IPS DF 6.9 (cell line): ENCODE measurements around the gene RPS6KC1.

Source experiments
- DNase-seq: peaks from one replicate; pipeline ENCODE4 v3.0.0-alpha.2; 2013; ENCODE audit warnings: low read depth, low spot score
- H3K27ac ChIP-seq: one replicate; pipeline ENCODE4 v1.5.1; 2013; ENCODE audit warnings: low read length, control low read depth
- H3K27me3 ChIP-seq: 2 replicates; pipeline ENCODE4 v1.6.1; 2013; ENCODE audit warnings: mild to moderate bottlenecking, low read length; ENCODE audit not compliant: control insufficient read depth, insufficient read depth
- H3K36me3 ChIP-seq: 2 replicates; pipeline ENCODE4 v1.6.1; 2013; ENCODE audit warnings: low read length; ENCODE audit not compliant: control insufficient read depth, insufficient read depth
- H3K4me1 ChIP-seq: 2 replicates; pipeline ENCODE4 v1.6.1; 2013; ENCODE audit warnings: low read length; ENCODE audit not compliant: control insufficient read depth, insufficient read depth
- H3K4me3 ChIP-seq: 2 replicates; pipeline ENCODE4 v1.5.1; 2013; ENCODE audit warnings: mild to moderate bottlenecking, low read length
- H3K9me3 ChIP-seq: 2 replicates; pipeline ENCODE4 v1.6.1; 2013; ENCODE audit warnings: low read length, inconsistent platforms; ENCODE audit not compliant: control insufficient read depth, insufficient read depth
- WGBS: extraction: QIAGEN DNeasy Blood & Tissue Kit; methylation state at CpG from one replicate; pipeline ENCODE4 v1.1.7; 2013; ENCODE audit warnings: mixed read lengths, missing lambda C conversion rate; ENCODE audit not compliant: insufficient read length, insufficient coverage; 5-methylcytosine and 5-hydroxymethylcytosine counted together

The RPS6KC1 gene

DNA sequence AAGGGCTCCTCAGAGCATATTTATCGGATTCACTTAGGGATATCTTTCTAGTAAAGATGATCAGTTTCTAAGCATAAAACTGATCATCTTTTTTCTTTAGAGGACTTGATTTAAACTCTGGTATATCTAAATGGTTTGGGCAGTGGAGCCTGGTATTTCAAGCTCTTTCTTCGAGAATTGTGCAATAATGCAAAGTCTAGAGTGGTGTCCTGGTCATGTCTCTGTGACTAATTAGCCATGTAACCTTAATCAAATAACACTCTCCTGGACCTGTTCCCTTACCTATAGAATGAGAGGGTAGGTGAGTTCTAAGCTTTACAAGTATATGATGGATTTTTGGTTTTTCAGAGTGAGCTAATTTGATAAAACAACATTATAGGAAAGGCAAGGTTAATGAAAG is 225.2 kb downstream of the RPS6KC1 start:
- H3K27me3 ChIP-seq, result no peaks in the 10 kb centered on the region
- H3K36me3 ChIP-seq, result no peaks in the 10 kb centered on the region
- peaks cover under 1% of the 10 kb centered on the region; the same call in 1 of the 2 replicates for H3K4me1 ChIP-seq
- H3K27ac ChIP-seq, result no peak overlapping the region
- H3K4me3 ChIP-seq, result no peak overlapping the region
- DNase-seq, result no peak
- no peaks in the 10 kb centered on the region for H3K9me3 ChIP-seq
- no CpG with 5 or more reads among the region's 2 CpGs for WGBS

DNA sequence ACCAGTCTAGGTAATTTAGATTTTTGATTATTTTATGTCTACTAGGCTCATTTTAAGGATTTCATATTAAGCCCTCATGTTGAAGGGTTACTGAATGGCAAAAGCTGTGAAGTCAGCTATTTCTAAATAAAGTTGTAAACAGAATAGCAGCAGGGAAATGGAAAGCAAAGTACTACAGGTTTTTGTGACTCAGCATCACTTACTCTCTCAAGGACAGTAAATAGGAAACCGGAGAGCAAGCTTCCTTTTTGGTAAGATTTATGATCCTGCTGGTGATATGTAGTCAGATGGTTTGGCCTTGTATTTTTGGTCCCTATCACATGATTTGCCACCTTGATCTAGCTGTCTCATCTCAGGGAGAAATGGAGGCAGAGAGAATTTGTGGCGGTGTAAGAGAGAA is 226.0 kb downstream of the RPS6KC1 start:
- WGBS, result no CpG with 5 or more reads among the region's 2 CpGs
- no peaks in the 10 kb centered on the region for H3K36me3 ChIP-seq
- H3K27ac ChIP-seq, result no peak overlapping the region
- H3K4me1 ChIP-seq, result peaks cover 4% of the 10 kb centered on the region
- H3K9me3 ChIP-seq, result no peaks in the 10 kb centered on the region
- H3K4me3 ChIP-seq, result no peak overlapping the region
- H3K27me3 ChIP-seq, result no peaks in the 10 kb centered on the region
- DNase-seq, result no peak

DNA sequence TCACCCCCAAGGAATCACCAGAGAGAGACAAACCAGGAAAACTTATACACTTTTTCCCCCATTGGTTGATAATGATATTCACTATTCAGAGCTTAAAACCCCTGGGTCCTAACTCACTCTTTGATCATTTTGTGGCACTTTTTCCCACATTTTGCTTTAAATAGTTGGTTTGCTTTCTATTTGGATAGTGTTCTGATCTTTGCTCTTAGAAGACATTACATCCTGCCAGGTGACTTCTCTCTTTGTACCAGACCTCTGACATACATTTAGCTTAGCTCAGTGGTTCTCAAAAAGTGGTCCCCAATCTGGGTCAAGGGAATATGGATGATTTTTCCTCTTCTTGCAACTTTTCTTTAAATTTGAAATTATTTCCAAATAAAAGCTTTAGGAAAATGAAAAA is 228.4 kb downstream of the RPS6KC1 start:
- Histone ChIP-seq H3K36me3 (no peaks in the 10 kb centered on the region), H3K4me3 (no peak overlapping the region), H3K27ac (no peak overlapping the region), H3K4me1 (peaks cover 4% of the 10 kb centered on the region), H3K27me3 (no peaks in the 10 kb centered on the region), H3K9me3 (no peaks in the 10 kb centered on the region)
- no peak for DNase-seq

DNA sequence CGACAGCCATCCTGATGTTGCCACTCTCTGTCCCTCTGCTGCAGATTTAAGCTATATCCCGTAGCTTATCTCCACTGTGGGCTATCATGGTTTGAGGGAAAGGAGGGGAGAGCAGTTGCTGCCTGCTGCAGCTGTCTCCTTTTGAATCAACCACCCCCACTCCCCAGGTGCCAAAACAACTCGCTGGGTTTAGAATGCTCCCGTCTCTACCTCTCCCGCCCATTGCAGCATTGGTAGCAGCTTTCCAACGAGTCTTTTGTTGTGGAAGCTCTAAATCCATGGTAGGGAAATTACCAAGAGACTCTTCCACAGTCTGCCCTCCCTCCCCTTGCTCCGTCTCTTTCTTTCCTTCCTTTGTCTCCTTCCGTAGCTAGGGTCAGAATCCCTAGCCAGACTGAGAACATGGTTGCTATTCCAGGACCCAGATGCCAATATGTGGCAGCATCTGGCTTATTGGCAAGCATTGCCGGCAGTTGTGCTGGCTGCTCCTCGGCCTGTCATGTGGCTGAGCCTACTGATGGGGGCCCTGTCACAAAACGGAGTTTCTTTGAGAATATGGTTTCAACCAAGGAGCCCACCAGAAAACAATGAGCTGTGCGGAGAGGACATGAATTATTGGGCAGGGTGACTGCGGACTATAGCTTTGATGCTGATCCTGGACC is 230.7 kb downstream of the RPS6KC1 start:
- no peak for DNase-seq
- H3K36me3 ChIP-seq, result no peaks in the 10 kb centered on the region
- peaks cover 4% of the 10 kb centered on the region for H3K4me1 ChIP-seq
- H3K27ac ChIP-seq, result no peak overlapping the region
- no peak overlapping the region for H3K4me3 ChIP-seq
- WGBS, result no CpG with 5 or more reads among the region's 13 CpGs
- no peaks in the 10 kb centered on the region for H3K9me3 ChIP-seq
- H3K27me3 ChIP-seq, result no peaks in the 10 kb centered on the region

DNA sequence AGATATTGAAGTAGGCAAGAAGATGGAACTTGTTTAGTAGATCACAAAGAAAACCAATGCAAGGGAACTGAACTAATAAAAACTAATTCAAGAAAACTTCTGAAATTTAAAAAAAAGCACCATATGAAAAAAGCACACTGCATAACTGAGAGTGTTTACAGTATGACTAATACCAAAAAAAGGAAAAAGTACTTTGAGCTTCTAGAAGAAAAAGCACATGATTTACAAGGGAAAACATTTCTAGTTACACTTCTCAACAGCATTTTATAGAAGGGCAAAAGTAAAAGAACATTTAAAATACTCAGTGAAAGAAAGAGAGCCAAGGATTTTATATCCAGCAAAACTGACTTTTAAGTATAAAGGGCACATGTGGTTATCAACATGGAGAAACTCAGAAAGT is 233.6 kb downstream of the RPS6KC1 start:
- Histone ChIP-seq H3K27ac (no peak overlapping the region), H3K4me3 (no peak overlapping the region), H3K4me1 (peaks cover 4% of the 10 kb centered on the region), H3K36me3 (no peaks in the 10 kb centered on the region), H3K9me3 (no peaks in the 10 kb centered on the region), H3K27me3 (no peaks in the 10 kb centered on the region)
- DNase-seq, result no peak

DNA sequence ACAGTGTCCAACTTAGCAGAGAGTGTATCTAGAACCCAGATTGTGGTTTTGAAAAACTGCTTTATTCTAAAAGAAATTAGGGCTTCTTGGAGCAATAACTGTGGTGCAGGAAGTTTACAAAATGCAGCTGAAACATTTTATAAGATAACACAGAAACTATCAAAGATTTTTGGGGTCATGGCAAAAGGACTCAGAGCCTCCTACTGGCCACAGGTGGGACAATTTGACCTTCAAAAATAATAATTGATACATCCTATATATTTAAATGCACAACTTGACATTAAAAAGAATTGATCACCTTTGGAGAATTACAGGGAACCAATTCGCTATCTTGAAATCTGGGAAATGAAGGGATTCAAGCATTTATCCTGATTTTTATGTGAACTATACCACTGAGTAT is 235.2 kb downstream of the RPS6KC1 start:
- no peak overlapping the region for H3K27ac ChIP-seq
- H3K27me3 ChIP-seq, result no peaks in the 10 kb centered on the region
- H3K9me3 ChIP-seq, result no peaks in the 10 kb centered on the region
- WGBS, result no CpG with 5 or more reads among the region's 1 CpG
- no peak for DNase-seq
- no peaks in the 10 kb centered on the region for H3K36me3 ChIP-seq
- H3K4me3 ChIP-seq, result no peak overlapping the region
- H3K4me1 ChIP-seq, result peaks cover 4% of the 10 kb centered on the region

DNA sequence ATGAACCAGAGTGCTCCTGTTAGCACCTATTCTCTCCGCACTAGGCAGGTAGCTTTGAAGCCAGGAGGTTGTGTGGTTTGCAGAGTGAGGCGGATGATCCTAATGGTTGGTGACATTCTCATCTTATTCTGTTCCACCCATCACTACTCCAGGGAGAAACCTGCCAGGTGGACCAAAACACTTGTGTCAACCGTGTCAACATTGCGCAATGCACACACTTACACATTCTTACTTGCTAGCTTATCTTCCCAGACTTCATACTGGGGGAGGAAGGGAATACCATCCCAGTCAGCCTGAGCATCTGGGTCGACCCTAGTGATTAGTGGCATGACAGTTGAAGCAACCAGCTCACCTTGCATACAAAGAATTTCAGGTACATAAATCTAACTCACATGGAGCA is 236.9 kb downstream of the RPS6KC1 start:
- Histone ChIP-seq H3K9me3 (no peaks in the 10 kb centered on the region), H3K27ac (no peak overlapping the region), H3K27me3 (no peaks in the 10 kb centered on the region), H3K4me1 (no peaks in the 10 kb centered on the region; the same call in 1 of the 2 replicates), H3K4me3 (no peak overlapping the region), H3K36me3 (no peaks in the 10 kb centered on the region)
- DNase-seq, result no peak
- WGBS, result no CpG with 5 or more reads among the region's 5 CpGs

DNA sequence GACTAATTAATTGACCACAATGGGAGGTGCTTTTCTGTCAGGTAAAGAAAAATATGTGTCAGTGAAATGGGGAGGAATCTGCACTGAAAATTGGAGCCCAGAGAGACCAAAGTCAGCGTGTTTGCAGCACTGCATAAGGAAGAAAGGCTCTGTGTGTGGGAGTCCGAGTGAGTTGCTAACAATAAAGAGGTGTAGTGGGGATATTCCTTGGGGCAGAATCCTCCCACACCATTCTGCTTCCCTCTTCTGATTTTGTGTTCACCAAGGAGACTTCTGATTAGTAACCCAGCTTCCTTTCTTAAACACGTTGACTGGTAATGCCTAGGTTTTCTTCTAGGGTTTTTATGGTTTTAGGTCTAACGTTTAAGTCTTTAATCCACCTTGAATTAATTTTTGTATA is 240.5 kb downstream of the RPS6KC1 start:
- H3K27me3 ChIP-seq, result no peaks in the 10 kb centered on the region
- H3K4me1 ChIP-seq, result no peaks in the 10 kb centered on the region; the same call in 1 of the 2 replicates
- H3K27ac ChIP-seq, result no peak overlapping the region
- no peaks in the 10 kb centered on the region for H3K36me3 ChIP-seq
- DNase-seq, result no peak
- no CpG with 5 or more reads among the region's 4 CpGs for WGBS
- H3K4me3 ChIP-seq, result no peak overlapping the region
- H3K9me3 ChIP-seq, result no peaks in the 10 kb centered on the region

DNA sequence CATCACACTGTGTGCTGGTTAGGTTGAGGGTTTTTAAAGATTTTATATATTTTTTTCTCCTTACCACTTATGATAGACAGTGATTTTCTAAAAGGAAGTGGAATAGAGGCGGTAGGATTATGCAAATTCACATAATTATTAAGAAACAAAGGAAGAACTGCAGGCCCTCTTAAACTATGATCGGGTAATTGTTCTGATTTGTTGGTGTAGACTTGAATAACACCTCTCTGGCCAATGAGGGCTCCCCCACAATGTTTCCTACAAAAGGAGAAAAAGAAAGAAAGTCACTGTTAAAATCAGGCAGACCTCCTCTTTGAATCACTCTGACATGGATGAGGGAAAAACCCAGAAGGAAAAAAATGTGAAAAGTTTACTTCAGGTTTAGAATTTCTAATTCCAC is 241.6 kb downstream of the RPS6KC1 start:
- no CpG with 5 or more reads among the region's 2 CpGs for WGBS
- Histone ChIP-seq H3K27me3 (no peaks in the 10 kb centered on the region), H3K36me3 (no peaks in the 10 kb centered on the region), H3K27ac (no peak overlapping the region), H3K9me3 (no peaks in the 10 kb centered on the region), H3K4me3 (no peak overlapping the region), H3K4me1 (no peaks in the 10 kb centered on the region; the same call in 1 of the 2 replicates)
- DNase-seq, result no peak

DNA sequence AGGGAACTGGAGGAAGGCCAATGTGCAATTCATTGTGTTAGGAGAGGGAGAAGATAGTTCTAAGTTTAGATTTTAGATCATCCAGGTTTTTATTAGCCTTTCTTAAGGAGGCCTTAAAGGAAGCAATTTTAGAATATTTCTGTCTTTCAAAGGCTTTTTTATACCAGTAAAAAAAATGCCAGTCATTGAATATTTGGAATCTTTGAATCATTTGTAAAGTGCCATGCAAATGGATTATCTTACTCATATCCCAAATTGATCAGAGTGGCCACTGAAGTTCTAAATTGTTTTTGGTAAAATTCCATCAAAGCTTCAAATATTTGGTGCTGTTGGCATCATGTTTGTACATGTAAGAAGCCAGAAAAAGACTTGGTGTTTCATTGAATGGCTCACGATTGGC is 244.8 kb downstream of the RPS6KC1 start:
- H3K4me1 ChIP-seq, result no peaks in the 10 kb centered on the region; the same call in 1 of the 2 replicates
- no peak overlapping the region for H3K27ac ChIP-seq
- no CpG with 5 or more reads among the region's 1 CpG for WGBS
- H3K36me3 ChIP-seq, result no peaks in the 10 kb centered on the region
- no peaks in the 10 kb centered on the region for H3K27me3 ChIP-seq
- H3K9me3 ChIP-seq, result no peaks in the 10 kb centered on the region
- H3K4me3 ChIP-seq, result no peak overlapping the region
- no peak for DNase-seq

DNA sequence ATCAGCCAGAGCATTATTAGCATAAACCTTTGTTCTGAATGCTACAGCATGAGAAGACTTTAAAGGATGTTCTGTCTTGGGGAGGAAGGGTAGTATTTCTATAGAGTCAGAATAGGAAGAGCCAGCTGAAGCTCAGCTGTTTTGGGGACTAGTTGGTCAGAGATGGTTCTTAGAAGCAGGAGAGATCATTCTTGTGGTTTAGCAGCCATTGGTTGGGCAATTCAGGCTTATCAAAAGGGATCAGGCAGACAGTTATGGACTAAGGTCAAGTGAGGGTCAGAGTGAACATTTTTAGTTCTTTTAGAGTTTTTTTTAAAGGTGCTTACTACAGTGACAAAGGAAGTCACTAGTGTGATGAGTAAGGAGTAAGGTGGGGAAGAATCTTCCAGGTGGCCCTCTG is 245.5 kb downstream of the RPS6KC1 start:
- Histone ChIP-seq H3K4me1 (no peaks in the 10 kb centered on the region; the same call in 1 of the 2 replicates), H3K27me3 (no peaks in the 10 kb centered on the region), H3K9me3 (no peaks in the 10 kb centered on the region), H3K4me3 (no peak overlapping the region), H3K27ac (no peak overlapping the region), H3K36me3 (no peaks in the 10 kb centered on the region)
- no peak for DNase-seq
